ENCODE measurements around the gene MYL5. TPM values are rescaled to one million over a fixed set of nuclear protein-coding genes. Genes with fewer than 3 reads are reported as not detected.
"Not testable (repeated sequence)": the region's sequence is repeated elsewhere in the genome, so short reads cannot be mapped to it uniquely, and the experiment has no call there.

MYL5 gene
- total and polyA plus RNA-seq, 2 experiments from 2014 or later = 21.9 to 24.5 TPM

DNA sequence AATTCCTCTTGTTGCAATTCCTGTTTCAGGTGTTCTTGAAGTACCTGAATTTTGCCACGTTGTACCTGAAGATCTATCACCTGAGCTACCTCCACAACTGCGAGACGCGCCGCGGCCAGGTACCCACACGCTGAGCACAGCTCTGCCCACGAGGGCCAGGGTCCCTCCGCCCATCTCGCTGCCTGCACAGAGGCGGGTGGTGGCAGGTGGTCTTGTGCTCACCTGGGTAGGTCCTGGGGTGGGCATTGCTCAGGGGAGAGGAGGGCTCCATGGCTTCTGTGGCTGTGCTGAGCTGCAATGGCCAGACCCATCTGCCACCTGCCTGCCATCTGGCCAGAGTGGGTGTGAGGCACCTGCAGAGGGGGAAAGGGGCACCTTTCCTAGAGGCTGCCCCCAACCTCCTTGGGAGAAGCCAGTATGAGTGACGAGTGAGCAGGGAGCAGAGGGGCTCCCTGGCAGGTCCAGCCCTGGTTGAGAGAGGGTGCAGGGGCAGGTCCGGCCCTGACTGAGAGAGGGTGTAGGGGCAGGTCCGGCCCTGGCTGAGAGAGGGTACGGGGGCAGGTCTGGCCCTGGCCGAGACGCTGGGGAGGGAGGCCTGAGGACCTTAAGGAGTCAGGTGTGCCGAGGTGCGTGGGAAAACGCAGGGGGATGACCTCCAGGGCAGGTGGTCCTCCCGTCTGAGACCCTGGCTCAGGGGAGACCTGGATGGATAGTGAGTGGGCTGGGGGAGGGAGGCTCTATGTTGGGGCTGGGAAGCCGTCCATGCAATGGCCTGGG, 38.3 kb upstream of the MYL5 start:
- Histone ChIP-seq H3K4me1 (ENCODE audit: insufficient read depth) (no peaks in the 10 kb centered on the region), H3K9me3 (ENCODE audit: low read depth) (no peaks in the 10 kb centered on the region)

DNA sequence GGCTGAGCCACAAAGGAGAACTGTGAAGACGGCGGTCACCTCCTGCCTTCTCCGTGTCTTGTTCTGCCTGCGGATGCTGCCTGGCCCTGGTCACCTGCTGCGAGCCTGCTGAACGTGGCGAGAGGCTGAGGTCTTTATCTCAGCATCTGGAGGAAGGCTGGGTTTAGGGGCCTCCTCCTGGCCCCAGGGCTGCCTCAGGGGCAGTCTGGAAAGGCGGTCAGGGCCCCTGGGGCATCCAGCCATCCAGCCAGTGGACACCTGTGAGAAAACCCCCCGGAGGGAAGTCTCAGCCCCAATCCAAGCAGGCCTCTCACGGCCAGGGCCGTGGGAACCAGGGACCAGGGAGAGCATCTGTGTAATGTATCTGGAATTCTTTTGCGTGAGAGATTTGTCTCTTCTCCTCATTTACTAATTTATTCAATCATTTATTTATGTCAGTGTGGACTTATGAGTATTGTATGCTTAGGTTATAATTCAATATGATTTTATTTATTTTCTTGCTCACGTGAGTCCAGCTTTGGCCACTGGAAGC, 37.6 kb upstream of the MYL5 start:
- WGBS, 2 experiments (ENCODE audit: low coverage in 1 of 2, low lambda C conversion rate in 2 of 2, missing lambda C conversion rate in 2 of 2) = 41 to 43% methylated on average over 13 of the region's 13 CpGs
- H3K27ac ChIP-seq = no peak overlapping the region
- in situ Hi-C loops (cut with MboI) = no loop called here
- H4K20me1 ChIP-seq (ENCODE audit: insufficient read depth) = no peaks in the 10 kb centered on the region
- H3K9me3 ChIP-seq (ENCODE audit: low read depth) = no peaks in the 10 kb centered on the region
- H2AFZ ChIP-seq = no peak overlapping the region
- no peaks in the 10 kb centered on the region for H3K9me2 ChIP-seq (ENCODE audit: insufficient read depth)
- TF ChIP-seq EZH2 (IDR thresholded peaks at IDR 0.05; ENCODE audit: insufficient read depth, poor library complexity, severe bottlenecking) = no peak
- no peak for TF ChIP-seq EZH2phosphoT487 (IDR thresholded peaks at IDR 0.05; ENCODE audit: insufficient read depth, low read depth)
- no peak for DNase-seq
- no peaks in the 10 kb centered on the region for H3K79me2 ChIP-seq (ENCODE audit: insufficient read depth)
- no peaks in the 10 kb centered on the region for H3K4me1 ChIP-seq (ENCODE audit: insufficient read depth)
- H3K4me3 ChIP-seq = no peak overlapping the region
- 0 out of 2 replicates have a peak, but pooled peaks cover 3% of the 10 kb centered on the region for H3K27me3 ChIP-seq (replicated peaks; ENCODE audit: insufficient read depth)
- H3K9ac ChIP-seq = no peak overlapping the region
- no peak overlapping the region for H3K4me2 ChIP-seq (ENCODE audit: unreplicated experiment)
- no peaks in the 10 kb centered on the region for H3F3A ChIP-seq (ENCODE audit: insufficient read depth)
- no peaks in the 10 kb centered on the region for H3K36me3 ChIP-seq (ENCODE audit: low read depth)

More for the DNA sequence above, 38.3 kb upstream of the MYL5 start:
- Histone ChIP-seq H2AFZ (no peak overlapping the region), H3K9me2 (ENCODE audit: insufficient read depth) (no peaks in the 10 kb centered on the region), H3K4me3 (no peak overlapping the region), H4K20me1 (ENCODE audit: insufficient read depth) (no peaks in the 10 kb centered on the region), H3K9ac (no peak overlapping the region), H3K27ac (no peak overlapping the region), H3K4me2 (ENCODE audit: unreplicated experiment) (no peak overlapping the region), H3K27me3 (replicated peaks; ENCODE audit: insufficient read depth) (0 out of 2 replicates have a peak, but pooled peaks cover 3% of the 10 kb centered on the region), H3F3A (ENCODE audit: insufficient read depth) (no peaks in the 10 kb centered on the region), H3K36me3 (ENCODE audit: low read depth) (no peaks in the 10 kb centered on the region), H3K79me2 (ENCODE audit: insufficient read depth) (no peaks in the 10 kb centered on the region)
- DNase-seq = no peak
- 57 to 66% methylated on average over 21 to 22 of the region's 22 CpGs for WGBS, 2 experiments (ENCODE audit: low coverage in 1 of 2, low lambda C conversion rate in 2 of 2, missing lambda C conversion rate in 2 of 2)
- TF ChIP-seq EZH2phosphoT487 (IDR thresholded peaks at IDR 0.05; ENCODE audit: insufficient read depth, low read depth) = no peak
- no peak for TF ChIP-seq EZH2 (IDR thresholded peaks at IDR 0.05; ENCODE audit: insufficient read depth, poor library complexity, severe bottlenecking)
- in situ Hi-C loops (cut with MboI) = no loop called here

DNA sequence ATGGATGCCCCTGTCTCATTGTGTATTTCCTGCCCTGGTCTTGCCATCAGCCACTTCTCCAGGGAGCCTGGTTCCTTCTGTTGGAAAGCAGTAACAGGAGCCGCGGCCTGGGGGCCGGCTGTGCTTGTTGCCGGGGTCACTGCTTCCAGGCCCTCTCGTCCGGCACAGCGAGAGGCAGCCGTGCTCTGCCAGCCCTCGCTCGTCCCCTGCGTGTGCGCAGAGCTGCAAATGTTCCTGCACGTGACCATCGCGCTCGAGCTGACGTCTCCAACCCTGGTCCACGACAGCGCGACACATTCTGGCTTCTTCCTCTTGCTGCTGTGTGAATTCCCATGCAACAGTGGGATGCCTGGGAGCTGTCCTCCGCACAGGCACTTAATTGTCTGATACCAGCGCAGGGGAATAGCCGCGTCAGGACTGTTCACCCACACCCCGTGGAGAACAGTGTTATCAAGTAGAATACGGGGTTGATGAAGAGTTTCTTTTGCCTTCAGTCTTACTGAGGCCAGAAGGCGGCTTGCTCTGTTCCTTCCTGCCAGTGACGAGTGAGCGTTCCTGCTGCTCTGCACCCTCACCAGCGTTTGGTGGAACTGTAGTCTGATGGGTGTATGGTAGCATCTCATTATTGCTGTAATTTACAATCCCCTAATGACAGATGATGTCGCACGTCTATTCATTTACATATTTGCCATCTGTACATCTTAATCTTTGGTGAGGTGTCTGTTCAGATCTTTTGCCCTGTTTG, 36.6 kb upstream of the MYL5 start:
- in situ Hi-C loops (cut with MboI) = no loop called here
- H3K79me2 ChIP-seq (ENCODE audit: insufficient read depth) = no peaks in the 10 kb centered on the region
- H3F3A ChIP-seq (ENCODE audit: insufficient read depth) = no peaks in the 10 kb centered on the region
- no peaks in the 10 kb centered on the region for H3K9me3 ChIP-seq (ENCODE audit: low read depth)
- H3K9me2 ChIP-seq (ENCODE audit: insufficient read depth) = no peaks in the 10 kb centered on the region
- no peak overlapping the region for H2AFZ ChIP-seq
- no peak overlapping the region for H3K27ac ChIP-seq
- no peak overlapping the region for H3K4me2 ChIP-seq (ENCODE audit: unreplicated experiment)
- no peaks in the 10 kb centered on the region for H3K36me3 ChIP-seq (ENCODE audit: low read depth)
- TF ChIP-seq EZH2 (IDR thresholded peaks at IDR 0.05; ENCODE audit: insufficient read depth, poor library complexity, severe bottlenecking) = no peak
- TF ChIP-seq EZH2phosphoT487 (IDR thresholded peaks at IDR 0.05; ENCODE audit: insufficient read depth, low read depth) = no peak
- 0 out of 2 replicates have a peak, but pooled peaks cover 3% of the 10 kb centered on the region for H3K27me3 ChIP-seq (replicated peaks; ENCODE audit: insufficient read depth)
- DNase-seq = no peak
- 54 to 60% methylated on average over 32 of the region's 32 CpGs for WGBS, 2 experiments (ENCODE audit: low coverage in 1 of 2, low lambda C conversion rate in 2 of 2, missing lambda C conversion rate in 2 of 2)
- H3K9ac ChIP-seq = no peak overlapping the region
- no peak overlapping the region for H3K4me3 ChIP-seq
- H4K20me1 ChIP-seq (ENCODE audit: insufficient read depth) = no peaks in the 10 kb centered on the region
- no peaks in the 10 kb centered on the region for H3K4me1 ChIP-seq (ENCODE audit: insufficient read depth)

DNA sequence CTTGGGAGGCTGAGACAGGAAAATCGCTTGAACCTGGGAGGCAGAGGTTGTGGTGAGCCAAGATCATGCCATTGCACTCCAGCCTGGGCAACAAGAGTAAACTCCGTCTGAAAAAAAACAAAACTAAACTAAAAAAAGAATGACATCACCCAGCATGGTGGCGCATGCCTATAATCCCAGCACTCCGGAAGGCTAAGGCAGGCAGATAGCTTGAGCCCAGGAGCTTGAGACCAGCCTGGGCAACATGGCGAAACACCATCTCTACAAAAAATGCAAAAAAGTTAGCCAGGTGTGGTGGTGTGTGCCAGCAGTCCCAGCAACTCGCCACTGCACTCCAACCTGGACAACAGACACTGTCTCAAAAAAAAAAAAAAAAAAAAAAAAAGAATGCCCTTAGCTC, 32.0 kb upstream of the MYL5 start:
- H3K27ac ChIP-seq; H3F3A ChIP-seq (ENCODE audit: insufficient read depth); H3K27me3 ChIP-seq (replicated peaks; ENCODE audit: insufficient read depth); H2AFZ ChIP-seq; DNase-seq; H3K9me3 ChIP-seq (ENCODE audit: low read depth); H3K9ac ChIP-seq; H4K20me1 ChIP-seq (ENCODE audit: insufficient read depth); H3K4me3 ChIP-seq; H3K79me2 ChIP-seq (ENCODE audit: insufficient read depth); H3K4me2 ChIP-seq (ENCODE audit: unreplicated experiment); H3K9me2 ChIP-seq (ENCODE audit: insufficient read depth); in situ Hi-C loops (cut with MboI); H3K36me3 ChIP-seq (ENCODE audit: low read depth); H3K4me1 ChIP-seq (ENCODE audit: insufficient read depth): not testable (repeated sequence)
- 49 to 51% methylated on average over 6 of the region's 6 CpGs for WGBS, 2 experiments (ENCODE audit: low coverage in 1 of 2, low lambda C conversion rate in 2 of 2, missing lambda C conversion rate in 2 of 2)
